Right lobe of liver (tissue), 6 donors: ENCODE data around the gene ORC5. TPM values are rescaled to one million over a fixed set of nuclear protein-coding genes. Genes with fewer than 3 reads are reported as not detected.

Experiments
- ATAC-seq, 4 donors: fragments of 200-7000 bp; cut with Tn5 transposase; one replicate each; pipeline ENCODE4 v1.9.1; 2020; ENCODE audit warnings: mild to moderate bottlenecking in 4 of 4, moderate library complexity in 4 of 4
- DNase-seq, 3 donors: peaks; one replicate each; pipeline ENCODE4 v3.0.0-alpha.2; 2020
- H3K27ac ChIP-seq, 3 donors: fragments of 200-600 bp; one replicate each; pipeline ENCODE4 v1.8.0; 2022
- H3K27me3 ChIP-seq, 2 donors: fragments of 200-600 bp; one replicate each; pipeline ENCODE4 v1.8.0; 2022
- H3K36me3 ChIP-seq, 4 donors: fragments of 200-600 bp; sonication (generic) in 1 of 4; one replicate each; pipeline versions ENCODE4 v1.5.1 to v1.8.0; 2017 to 2022; ENCODE audit warnings: control low read depth in 1 of 4
- H3K4me1 ChIP-seq, 4 donors: fragments of 200-600 bp; sonication (generic) in 1 of 4; one replicate each; pipeline versions ENCODE4 v1.5.1 to v1.8.0; 2017 to 2022; ENCODE audit warnings: control low read depth in 1 of 4
- H3K4me3 ChIP-seq, 3 donors: fragments of 200-600 bp; one replicate each; pipeline ENCODE4 v1.8.0; 2022
- H3K9me3 ChIP-seq, 4 donors: fragments of 200-600 bp; sonication (generic) in 1 of 4; one replicate each; pipeline versions ENCODE4 v1.5.1 to v1.8.0; 2017 to 2022; ENCODE audit warnings: control low read depth in 1 of 4
- CTCF ChIP-seq, 4 donors: fragments of 200-600 bp in 3 of 4; fragments of 450-650 bp in 1 of 4; IDR thresholded peaks; one replicate each; pipeline versions ENCODE4 v1.5.1 to v1.8.0; 2016 to 2022; ENCODE audit warnings: antibody characterized with exemption in 4 of 4, mild to moderate bottlenecking in 2 of 4
- POLR2A ChIP-seq: fragments of 450-650 bp; IDR thresholded peaks from one replicate; pipeline ENCODE4 v1.6.1; 2017; ENCODE audit warnings: antibody characterized with exemption, mild to moderate bottlenecking
- whole genome bisulfite sequencing: methylation state at CpG from one replicate; pipeline ENCODE4 v1.1.6; 2018; ENCODE audit warnings: low coverage, low lambda C conversion rate; ENCODE audit not compliant: insufficient coverage; ENCODE audit errors: missing lambda C conversion rate; 5-methylcytosine and 5-hydroxymethylcytosine counted together
- intact Hi-C, 2 donors: fragments of 100-400 bp; cut with DNase I; formaldehyde crosslinking; loops; one replicate each; pipeline versions ENCODE4 v1.11.2 to v1.14.1; 2022
- total RNA-seq, 6 experiments: library from RNA; depleted of rRNA in 2 of 6; stranded (reverse); fragments of >200 nt in 2 of 6; fragmentation: NEBNext Ultra II Directional in 3 of 6; extraction: Animal tissue kit (Norgen Biotek cat#: 25700) in 3 of 6; gene quantifications; one replicate each; pipeline versions ENCODE4 v1.1.0 to v1.2.4, GENCODE V29; 2016 to 2023
- donor health status: DM: no; HTN: yes; CAD: no.
- donor health status: DM: no; HTN: no; CAD: no.
- donor health status: DM: no; HTN: no; CAD: no.
- donor health status: DM: no; HTN: yes; CAD: no.
- donor health status: DM: no; HTN: yes; CAD: no.

Gene ORC5
- total RNA-seq, 6 experiments from 2014 or later = 6.7 to 16.6 (median 12.4) TPM

- TF ChIP-seq POLR2A = no peak
- no peak for TF ChIP-seq CTCF (IDR thresholded peaks at IDR 0.05)
- intact Hi-C loops = loop anchor here in 1 of 2 donors (10.0 kb wide), 1 partner anchor 568 kb away; no protein-coding TSS in a partner anchor
- no peaks in the 10 kb centered on the region for H3K9me3 ChIP-seq
- H3K27ac ChIP-seq = no peak overlapping the region
- no peaks in the 10 kb centered on the region for H3K36me3 ChIP-seq
- whole genome bisulfite sequencing = 69% methylated on average over 4 of the region's 4 CpGs
- no peaks in the 10 kb centered on the region for H3K27me3 ChIP-seq
- DNase-seq (no peak), ATAC-seq (no peak)
- no peaks in the 10 kb centered on the region for H3K4me1 ChIP-seq
- no peak overlapping the region for H3K4me3 ChIP-seq
These were observed 54.5 kb downstream of the ORC5 start for GRCh38 chr7:104153287-104153686.

- Histone ChIP-seq H3K27me3 (no peaks in the 10 kb centered on the region), H3K4me3 (no peak overlapping the region), H3K27ac (no peak overlapping the region), H3K36me3 (no peaks in the 10 kb centered on the region), H3K4me1 (no peaks in the 10 kb centered on the region), H3K9me3 (no peaks in the 10 kb centered on the region)
- WGBS = 100% methylated on average over 1 of the region's 1 CpG
- intact Hi-C loops = loop anchor here in 1 of 2 donors (10.0 kb wide), 1 partner anchor 568 kb away; no protein-coding TSS in a partner anchor
- TF ChIP-seq CTCF (IDR thresholded peaks at IDR 0.05) = no peak
- no peak for TF ChIP-seq POLR2A
- ATAC-seq (no peak), DNase-seq (no peak)
These were observed 55.3 kb downstream of the ORC5 start for GRCh38 chr7:104152468-104152867.

DNA sequence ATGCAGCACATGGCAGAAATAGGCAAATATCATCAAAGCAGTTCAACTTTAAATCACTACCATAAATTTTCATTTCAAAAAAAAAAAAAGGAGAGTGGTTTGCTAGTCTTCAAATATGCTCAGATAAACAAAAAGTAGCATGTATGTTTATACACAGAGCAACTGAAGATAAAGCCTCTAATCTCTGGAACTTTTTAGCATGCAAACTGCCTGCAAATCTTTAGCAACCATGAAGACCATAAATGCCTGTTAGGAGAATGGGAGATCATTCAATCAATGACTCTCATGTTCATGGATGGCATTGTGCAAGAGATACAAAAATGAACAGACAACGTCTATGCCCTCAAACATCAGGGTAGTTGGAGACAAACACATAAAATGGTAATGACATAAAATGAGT lies 57.3 kb downstream of the ORC5 start:
- intact Hi-C loops = loop anchor here in 1 of 2 donors (10.0 kb wide), 1 partner anchor 566 kb away; no protein-coding TSS in a partner anchor

GRCh38 chr7:104149822-104150221 lies 58.0 kb downstream of the ORC5 start:
- Histone ChIP-seq H3K27ac (no peak overlapping the region), H3K4me3 (no peak overlapping the region), H3K4me1 (no peaks in the 10 kb centered on the region), H3K27me3 (no peaks in the 10 kb centered on the region), H3K9me3 (no peaks in the 10 kb centered on the region), H3K36me3 (no peaks in the 10 kb centered on the region)
- TF ChIP-seq CTCF (IDR thresholded peaks at IDR 0.05) (no peak), POLR2A (no peak)
- intact Hi-C loops = loop anchor here in 1 of 2 donors (10.0 kb wide), 1 partner anchor 565 kb away; no protein-coding TSS in a partner anchor
- DNase-seq (no peak), ATAC-seq (no peak)
- 61% methylated on average over 2 of the region's 2 CpGs for WGBS

More for the DNA sequence above, 57.3 kb downstream of the ORC5 start:
- Histone ChIP-seq H3K36me3 (no peaks in the 10 kb centered on the region), H3K27me3 (no peaks in the 10 kb centered on the region), H3K9me3 (no peaks in the 10 kb centered on the region), H3K27ac (no peak overlapping the region), H3K4me1 (no peaks in the 10 kb centered on the region), H3K4me3 (no peak overlapping the region)
- WGBS = 80% methylated on average over 1 of the region's 1 CpG
- no peak for TF ChIP-seq POLR2A
- no peak for TF ChIP-seq CTCF (IDR thresholded peaks at IDR 0.05)
- no peak for ATAC-seq
- DNase-seq = no peak

DNA sequence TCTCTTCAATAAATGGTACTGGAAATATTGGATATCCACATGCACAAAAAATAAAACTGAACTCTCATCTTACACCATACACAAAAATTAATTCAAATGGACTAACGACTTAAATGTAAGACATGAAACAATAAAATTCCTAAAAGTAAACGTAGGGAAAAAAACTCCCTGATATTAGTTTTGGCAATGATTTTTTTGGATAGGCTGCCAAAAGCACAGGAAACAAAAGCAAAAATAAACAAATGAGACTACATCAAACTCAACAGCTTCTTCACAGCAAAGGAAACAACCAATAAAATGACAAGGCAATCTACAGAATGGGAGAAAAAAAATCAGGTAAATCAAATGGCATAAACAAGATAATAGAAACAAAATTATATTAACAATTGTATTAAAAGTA lies 65.7 kb downstream of the ORC5 start:
- intact Hi-C loops = no loop called here
- Histone ChIP-seq H3K36me3 (no peaks in the 10 kb centered on the region), H3K4me3 (no peak overlapping the region), H3K27ac (no peak overlapping the region), H3K4me1 (no peaks in the 10 kb centered on the region), H3K27me3 (no peaks in the 10 kb centered on the region), H3K9me3 (no peaks in the 10 kb centered on the region)
- no peak for TF ChIP-seq CTCF (IDR thresholded peaks at IDR 0.05)
- no peak for TF ChIP-seq POLR2A
- DNase-seq = no peak
- ATAC-seq = peak in 1 of 4 donors; percentile 49
- WGBS = 10% methylated on average over 2 of the region's 2 CpGs
